K562 (cell line): Measurements from ENCODE around the gene PPP1R14B. TPM values are rescaled to one million over a fixed set of nuclear protein-coding genes. Genes with fewer than 3 reads are reported as not detected.

Experiments used
- ARNT ChIP-seq, 2 experiments: fragments of 450-650 bp; IDR thresholded peaks; 2 replicates each; pipeline ENCODE4 v1.6.1; 2016; ENCODE audit warnings: mild to moderate bottlenecking in 1 of 2
- CLOCK ChIP-seq: fragments of 250-450 bp; sonication (Bioruptor Pico); IDR thresholded peaks from 2 replicates; pipeline ENCODE4 v1.4.0; 2020; ENCODE audit warnings: mild to moderate bottlenecking, moderate library complexity, borderline replicate concordance
- GTF2F1 ChIP-seq: IDR thresholded peaks from 2 replicates; pipeline ENCODE4 v1.6.1; 2011; ENCODE audit warnings: low read depth, low read length, improper control_type of control experiment
- KAT8 ChIP-seq: fragments of 450-650 bp; IDR thresholded peaks from 2 replicates; pipeline ENCODE4 v1.6.1; 2016; ENCODE audit warnings: low read depth, mild to moderate bottlenecking
- NFRKB ChIP-seq: fragments of 450-650 bp; IDR thresholded peaks from 2 replicates; pipeline ENCODE4 v1.6.1; 2016; ENCODE audit warnings: low read depth
- NUFIP1 ChIP-seq: fragments of 450-650 bp; IDR thresholded peaks from 2 replicates; pipeline ENCODE4 v1.6.1; 2018; ENCODE audit not compliant: partially characterized antibody
- SIRT6 ChIP-seq: IDR thresholded peaks from one replicate; pipeline ENCODE4 v1.6.1; 2012; ENCODE audit warnings: low read depth, mild to moderate bottlenecking, control low read depth, inconsistent platforms, low read length, moderate library complexity
- TAF15 ChIP-seq: fragments of 200-400 bp; formaldehyde crosslinking; IDR thresholded peaks from 2 replicates; pipeline ENCODE4 v1.6.1; 2017; ENCODE audit warnings: mild to moderate bottlenecking, low read depth, low read length, moderate library complexity
- ZNF41 ChIP-seq: fragments of 250-450 bp; sonication (Bioruptor Pico); conservative IDR thresholded peaks from 2 replicates; pipeline ENCODE4 v1.4.0; 2020; ENCODE audit warnings: mild to moderate bottlenecking
- polyA plus RNA-seq, 8 experiments: library from polyadenylated mRNA; depleted of rRNA in 4 of 8; stranded (reverse) in 5 of 8; unstranded in 3 of 8; fragments of >200 nt; fragmentation: Nextera tagmentation in 2 of 8; fragmentation: Illumina TruSeq in 1 of 8; extraction: Ambion mirVana in 2 of 8; extraction: Trizol in 1 of 8; gene quantifications; 2 replicates each; pipeline versions ENCODE4 v1.2.1 to v1.2.3, GENCODE V29; 2011 to 2014; ENCODE audit warnings: inconsistent platforms in 1 of 8, missing spikeins in 1 of 8
- total RNA-seq, 7 experiments: library from RNA; depleted of rRNA in 6 of 7; stranded (reverse); fragments of >200 nt in 6 of 7; fragmentation: Illumina TruSeq in 2 of 7; extraction: Trizol in 2 of 7; gene quantifications; 2 replicates each; pipeline versions ENCODE4 v1.2.1 to v1.2.3, GENCODE V29; 2011 to 2021; ENCODE audit warnings: low replicate concordance in 1 of 7
- TF ChIP-seq, protein P1 (sequence below): sonication (generic); formaldehyde crosslinking; IDR thresholded peaks from 2 replicates; pipeline ENCODE4 v1.8.1; 2023; ENCODE audit warnings: mild to moderate bottlenecking, missing genetic modification reagents
- TF ChIP-seq, protein P2 (sequence below): fragments of 450-650 bp; IDR thresholded peaks from 2 replicates; pipeline ENCODE4 v1.6.1; 2016
- TF ChIP-seq, protein P3 (sequence below): fragments of 450-650 bp; IDR thresholded peaks from 2 replicates; pipeline ENCODE4 v1.6.1; 2017; ENCODE audit warnings: antibody characterized with exemption, mild to moderate bottlenecking
- TF ChIP-seq, protein P4 (sequence below): fragments of 450-650 bp; conservative IDR thresholded peaks from 2 replicates; pipeline ENCODE4 v1.6.1; 2016; ENCODE audit warnings: missing genetic modification characterization, low read depth, mild to moderate bottlenecking, missing compliant biosample characterization, moderate library complexity
- TF ChIP-seq, protein P5 (sequence below): sonication (generic); formaldehyde crosslinking; IDR thresholded peaks from 2 replicates; pipeline ENCODE4 v1.9.0; 2022; ENCODE audit warnings: mild to moderate bottlenecking, missing genetic modification reagents

The PPP1R14B gene
- total and polyA plus RNA-seq, 9 of the 15 experiments (the other 6 are each of a cell fraction or from before 2014, with no cell fraction given) = 7.7 to 566 (median 212) TPM

- TF ChIP-seq, protein P1, sequence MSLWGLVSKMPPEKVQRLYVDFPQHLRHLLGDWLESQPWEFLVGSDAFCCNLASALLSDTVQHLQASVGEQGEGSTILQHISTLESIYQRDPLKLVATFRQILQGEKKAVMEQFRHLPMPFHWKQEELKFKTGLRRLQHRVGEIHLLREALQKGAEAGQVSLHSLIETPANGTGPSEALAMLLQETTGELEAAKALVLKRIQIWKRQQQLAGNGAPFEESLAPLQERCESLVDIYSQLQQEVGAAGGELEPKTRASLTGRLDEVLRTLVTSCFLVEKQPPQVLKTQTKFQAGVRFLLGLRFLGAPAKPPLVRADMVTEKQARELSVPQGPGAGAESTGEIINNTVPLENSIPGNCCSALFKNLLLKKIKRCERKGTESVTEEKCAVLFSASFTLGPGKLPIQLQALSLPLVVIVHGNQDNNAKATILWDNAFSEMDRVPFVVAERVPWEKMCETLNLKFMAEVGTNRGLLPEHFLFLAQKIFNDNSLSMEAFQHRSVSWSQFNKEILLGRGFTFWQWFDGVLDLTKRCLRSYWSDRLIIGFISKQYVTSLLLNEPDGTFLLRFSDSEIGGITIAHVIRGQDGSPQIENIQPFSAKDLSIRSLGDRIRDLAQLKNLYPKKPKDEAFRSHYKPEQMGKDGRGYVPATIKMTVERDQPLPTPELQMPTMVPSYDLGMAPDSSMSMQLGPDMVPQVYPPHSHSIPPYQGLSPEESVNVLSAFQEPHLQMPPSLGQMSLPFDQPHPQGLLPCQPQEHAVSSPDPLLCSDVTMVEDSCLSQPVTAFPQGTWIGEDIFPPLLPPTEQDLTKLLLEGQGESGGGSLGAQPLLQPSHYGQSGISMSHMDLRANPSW (CRISPR knock-in tag) = no peak
- no peak for TF ChIP-seq ZNF41 (CRISPR knock-in tag)
- no peak for TF ChIP-seq SIRT6
- TF ChIP-seq TAF15 = no peak
- TF ChIP-seq GTF2F1 = no peak
- TF ChIP-seq, protein P2, sequence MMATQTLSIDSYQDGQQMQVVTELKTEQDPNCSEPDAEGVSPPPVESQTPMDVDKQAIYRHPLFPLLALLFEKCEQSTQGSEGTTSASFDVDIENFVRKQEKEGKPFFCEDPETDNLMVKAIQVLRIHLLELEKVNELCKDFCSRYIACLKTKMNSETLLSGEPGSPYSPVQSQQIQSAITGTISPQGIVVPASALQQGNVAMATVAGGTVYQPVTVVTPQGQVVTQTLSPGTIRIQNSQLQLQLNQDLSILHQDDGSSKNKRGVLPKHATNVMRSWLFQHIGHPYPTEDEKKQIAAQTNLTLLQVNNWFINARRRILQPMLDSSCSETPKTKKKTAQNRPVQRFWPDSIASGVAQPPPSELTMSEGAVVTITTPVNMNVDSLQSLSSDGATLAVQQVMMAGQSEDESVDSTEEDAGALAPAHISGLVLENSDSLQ = no peak
- no peak for TF ChIP-seq CLOCK
- no peak; the same call in 1 of the 2 replicates for TF ChIP-seq NFRKB
- TF ChIP-seq, protein P3, sequence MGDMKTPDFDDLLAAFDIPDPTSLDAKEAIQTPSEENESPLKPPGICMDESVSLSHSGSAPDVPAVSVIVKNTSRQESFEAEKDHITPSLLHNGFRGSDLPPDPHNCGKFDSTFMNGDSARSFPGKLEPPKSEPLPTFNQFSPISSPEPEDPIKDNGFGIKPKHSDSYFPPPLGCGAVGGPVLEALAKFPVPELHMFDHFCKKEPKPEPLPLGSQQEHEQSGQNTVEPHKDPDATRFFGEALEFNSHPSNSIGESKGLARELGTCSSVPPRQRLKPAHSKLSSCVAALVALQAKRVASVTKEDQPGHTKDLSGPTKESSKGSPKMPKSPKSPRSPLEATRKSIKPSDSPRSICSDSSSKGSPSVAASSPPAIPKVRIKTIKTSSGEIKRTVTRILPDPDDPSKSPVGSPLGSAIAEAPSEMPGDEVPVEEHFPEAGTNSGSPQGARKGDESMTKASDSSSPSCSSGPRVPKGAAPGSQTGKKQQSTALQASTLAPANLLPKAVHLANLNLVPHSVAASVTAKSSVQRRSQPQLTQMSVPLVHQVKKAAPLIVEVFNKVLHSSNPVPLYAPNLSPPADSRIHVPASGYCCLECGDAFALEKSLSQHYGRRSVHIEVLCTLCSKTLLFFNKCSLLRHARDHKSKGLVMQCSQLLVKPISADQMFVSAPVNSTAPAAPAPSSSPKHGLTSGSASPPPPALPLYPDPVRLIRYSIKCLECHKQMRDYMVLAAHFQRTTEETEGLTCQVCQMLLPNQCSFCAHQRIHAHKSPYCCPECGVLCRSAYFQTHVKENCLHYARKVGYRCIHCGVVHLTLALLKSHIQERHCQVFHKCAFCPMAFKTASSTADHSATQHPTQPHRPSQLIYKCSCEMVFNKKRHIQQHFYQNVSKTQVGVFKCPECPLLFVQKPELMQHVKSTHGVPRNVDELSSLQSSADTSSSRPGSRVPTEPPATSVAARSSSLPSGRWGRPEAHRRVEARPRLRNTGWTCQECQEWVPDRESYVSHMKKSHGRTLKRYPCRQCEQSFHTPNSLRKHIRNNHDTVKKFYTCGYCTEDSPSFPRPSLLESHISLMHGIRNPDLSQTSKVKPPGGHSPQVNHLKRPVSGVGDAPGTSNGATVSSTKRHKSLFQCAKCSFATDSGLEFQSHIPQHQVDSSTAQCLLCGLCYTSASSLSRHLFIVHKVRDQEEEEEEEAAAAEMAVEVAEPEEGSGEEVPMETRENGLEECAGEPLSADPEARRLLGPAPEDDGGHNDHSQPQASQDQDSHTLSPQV = peak; percentile 46; the same call in 1 of the 2 replicates
- no peak for TF ChIP-seq NUFIP1
- TF ChIP-seq ARNT (IDR thresholded peaks at IDR 0.05) = no peak
- TF ChIP-seq, protein P4, sequence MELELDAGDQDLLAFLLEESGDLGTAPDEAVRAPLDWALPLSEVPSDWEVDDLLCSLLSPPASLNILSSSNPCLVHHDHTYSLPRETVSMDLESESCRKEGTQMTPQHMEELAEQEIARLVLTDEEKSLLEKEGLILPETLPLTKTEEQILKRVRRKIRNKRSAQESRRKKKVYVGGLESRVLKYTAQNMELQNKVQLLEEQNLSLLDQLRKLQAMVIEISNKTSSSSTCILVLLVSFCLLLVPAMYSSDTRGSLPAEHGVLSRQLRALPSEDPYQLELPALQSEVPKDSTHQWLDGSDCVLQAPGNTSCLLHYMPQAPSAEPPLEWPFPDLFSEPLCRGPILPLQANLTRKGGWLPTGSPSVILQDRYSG (tag) = no peak
- no peak for TF ChIP-seq KAT8
- TF ChIP-seq, protein P5, sequence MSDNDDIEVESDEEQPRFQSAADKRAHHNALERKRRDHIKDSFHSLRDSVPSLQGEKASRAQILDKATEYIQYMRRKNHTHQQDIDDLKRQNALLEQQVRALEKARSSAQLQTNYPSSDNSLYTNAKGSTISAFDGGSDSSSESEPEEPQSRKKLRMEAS = no peak
Measured at GRCh38 chr11:64245797-64246620, 734 bp downstream of the PPP1R14B start (continued).
